ENCODE results near the gene ENHO.

GRCh38 chr9:34507556-34507955 is 15.2 kb downstream of the ENHO start:
- no peak for TF ChIP-seq CTCF (IDR thresholded peaks at IDR 0.05; ENCODE audit: low read length)
- no peak for TF ChIP-seq EZH2 (IDR thresholded peaks at IDR 0.05; ENCODE audit: borderline replicate concordance, low read length)
